Measurements from ENCODE around the gene TMEM223. TPM values are rescaled to one million over a fixed set of nuclear protein-coding genes. Genes with fewer than 3 reads are reported as not detected.
A peak's percentile ranks its signal among the peaks of the same experiment; 100 is the strongest.

TMEM223 gene
- total RNA-seq, 1 donor from 2014 or later = 17.2 TPM

GRCh38 chr11:62816557-62816956 lies 24.8 kb upstream of the TMEM223 start:
- Histone ChIP-seq H3K4me1 (no peaks in the 10 kb centered on the region), H3K27ac (peak overlapping the region; percentile 32), H3K4me3 (peak overlapping the region; percentile 4), H3K36me3 (peaks cover 77% of the 10 kb centered on the region), H3K9me3 (no peaks in the 10 kb centered on the region), H3K27me3 (ENCODE audit: low read depth) (no peaks in the 10 kb centered on the region)
- DNase-seq (peak; percentile 57), ATAC-seq (peak; percentile 64 to 70)
- intact Hi-C loops (cut with DNase I) = no loop called here
- TF ChIP-seq CTCF (IDR thresholded peaks at IDR 0.05) = no peak

DNA sequence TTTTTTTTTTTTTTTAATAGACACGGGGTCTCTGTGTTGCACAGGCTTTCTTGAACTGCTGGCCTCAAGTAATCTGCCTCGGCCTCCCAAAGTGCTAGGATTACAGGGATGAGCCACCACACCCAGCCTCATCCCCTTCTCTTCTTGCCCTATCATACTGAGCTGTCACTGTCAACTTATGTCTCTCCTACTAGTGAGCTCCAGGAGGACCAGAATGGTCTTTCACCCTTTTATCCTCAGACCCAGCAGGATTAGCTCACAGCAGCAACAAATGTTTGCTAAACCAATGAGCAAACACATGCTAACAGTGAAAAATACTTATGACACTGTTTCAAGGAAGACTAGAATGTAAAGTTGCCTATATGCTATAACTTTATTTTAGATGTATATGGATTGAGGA lies 19.9 kb upstream of the TMEM223 start:
- Histone ChIP-seq H3K36me3 (peaks cover 39% of the 10 kb centered on the region), H3K4me1 (no peaks in the 10 kb centered on the region), H3K4me3 (no peak overlapping the region), H3K27me3 (ENCODE audit: low read depth) (no peaks in the 10 kb centered on the region), H3K9me3 (no peaks in the 10 kb centered on the region), H3K27ac (no peak overlapping the region)
- no peak for DNase-seq
- TF ChIP-seq CTCF (IDR thresholded peaks at IDR 0.05) = no peak
- intact Hi-C loops (cut with DNase I) = no loop called here
- no peak for ATAC-seq

- no peak for TF ChIP-seq CTCF (IDR thresholded peaks at IDR 0.05)
- intact Hi-C loops (cut with DNase I) = no loop called here
- Histone ChIP-seq H3K9me3 (no peaks in the 10 kb centered on the region), H3K27me3 (ENCODE audit: low read depth) (no peaks in the 10 kb centered on the region), H3K36me3 (peaks cover 33% of the 10 kb centered on the region), H3K27ac (no peak overlapping the region), H3K4me3 (no peak overlapping the region), H3K4me1 (peaks cover 9% of the 10 kb centered on the region)
- no peak for ATAC-seq
- DNase-seq = no peak
Measured at GRCh38 chr11:62810748-62811147, 18.9 kb upstream of the TMEM223 start.

DNA sequence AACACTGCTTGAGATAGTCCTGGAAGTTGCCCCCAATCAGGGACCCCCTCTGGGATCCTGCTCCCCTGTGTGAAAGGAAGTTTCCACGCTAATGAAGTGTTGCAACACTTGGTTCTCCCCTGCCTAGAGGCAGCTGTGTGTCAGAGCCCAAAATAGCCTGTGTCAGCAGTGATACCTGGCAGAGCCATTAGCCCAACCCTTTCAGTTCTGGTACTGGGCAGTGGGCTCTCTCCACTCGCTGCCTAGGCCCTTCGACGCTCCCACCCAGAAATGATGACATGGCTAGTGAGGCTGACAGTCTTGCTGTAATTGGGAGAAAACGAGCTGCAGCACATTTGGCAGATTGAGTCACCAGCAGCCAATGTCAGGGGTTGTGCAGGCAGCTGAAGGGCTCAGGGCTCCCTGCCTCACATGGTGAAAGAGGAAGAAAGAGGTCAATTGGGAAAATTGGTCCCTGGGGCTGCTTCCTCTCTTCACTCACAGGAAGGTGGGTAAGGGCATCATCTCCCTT lies 14.9 kb upstream of the TMEM223 start:
- no peak overlapping the region for H3K4me3 ChIP-seq
- no peaks in the 10 kb centered on the region for H3K27me3 ChIP-seq (ENCODE audit: low read depth)
- ATAC-seq = peak in 1 of 2 donors; percentile 3
- TF ChIP-seq CTCF (IDR thresholded peaks at IDR 0.05) = no peak
- peaks cover 29% of the 10 kb centered on the region for H3K4me1 ChIP-seq
- peak; percentile 57 for DNase-seq
- intact Hi-C loops (cut with DNase I) = no loop called here
- H3K9me3 ChIP-seq = no peaks in the 10 kb centered on the region
- peaks cover 36% of the 10 kb centered on the region for H3K36me3 ChIP-seq
- peak overlapping the region; percentile 93 for H3K27ac ChIP-seq

DNA sequence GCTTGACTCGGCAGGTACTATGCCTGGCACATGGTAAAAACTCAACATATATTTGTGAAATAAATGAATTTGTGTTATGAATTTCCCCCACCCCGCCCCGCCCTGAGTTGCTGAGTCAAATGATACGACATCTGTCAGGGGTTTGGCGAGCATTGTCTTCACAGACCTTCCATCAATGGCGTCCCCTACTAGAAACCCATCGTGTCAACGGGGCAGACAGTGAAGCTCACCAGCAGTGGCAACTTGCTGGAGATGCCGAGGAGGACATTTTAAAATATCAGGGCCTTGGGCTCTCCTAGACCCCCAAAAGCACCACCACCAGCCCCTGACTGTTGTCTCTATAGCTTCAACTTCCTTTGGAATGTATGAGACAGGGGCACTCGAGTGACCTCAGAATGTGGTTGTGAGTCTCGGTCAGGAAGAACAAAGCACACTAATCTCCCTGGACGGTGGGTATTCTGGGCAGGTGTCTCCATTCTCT lies 14.2 kb upstream of the TMEM223 start:
- TF ChIP-seq CTCF (IDR thresholded peaks at IDR 0.05) = no peak
- intact Hi-C loops (cut with DNase I) = no loop called here
- ATAC-seq (no peak), DNase-seq (no peak)
- H3K4me3 ChIP-seq = peak overlapping the region; percentile 86
- no peaks in the 10 kb centered on the region for H3K9me3 ChIP-seq
- H3K27me3 ChIP-seq (ENCODE audit: low read depth) = no peaks in the 10 kb centered on the region
- H3K27ac ChIP-seq = peak overlapping the region; percentile 93
- H3K36me3 ChIP-seq = peaks cover 42% of the 10 kb centered on the region
- peaks cover 29% of the 10 kb centered on the region for H3K4me1 ChIP-seq
